GM18907 (cell line): ENCODE results near the gene KDELR3.
"Not testable (repeated sequence)": the region's sequence is repeated elsewhere in the genome, so short reads cannot be mapped to it uniquely, and the experiment has no call there.

Experiments
- ATAC-seq: cut with Tn5 transposase; IDR thresholded peaks from one replicate; pipeline ENCODE4 v1.9.1; 2021; ENCODE audit warnings: mild to moderate bottlenecking, moderate library complexity; ENCODE audit not compliant: unreplicated experiment

The KDELR3 gene

GRCh38 chr22:38455530-38456271 lies 12.2 kb upstream of the KDELR3 start:
- no peak for ATAC-seq

DNA sequence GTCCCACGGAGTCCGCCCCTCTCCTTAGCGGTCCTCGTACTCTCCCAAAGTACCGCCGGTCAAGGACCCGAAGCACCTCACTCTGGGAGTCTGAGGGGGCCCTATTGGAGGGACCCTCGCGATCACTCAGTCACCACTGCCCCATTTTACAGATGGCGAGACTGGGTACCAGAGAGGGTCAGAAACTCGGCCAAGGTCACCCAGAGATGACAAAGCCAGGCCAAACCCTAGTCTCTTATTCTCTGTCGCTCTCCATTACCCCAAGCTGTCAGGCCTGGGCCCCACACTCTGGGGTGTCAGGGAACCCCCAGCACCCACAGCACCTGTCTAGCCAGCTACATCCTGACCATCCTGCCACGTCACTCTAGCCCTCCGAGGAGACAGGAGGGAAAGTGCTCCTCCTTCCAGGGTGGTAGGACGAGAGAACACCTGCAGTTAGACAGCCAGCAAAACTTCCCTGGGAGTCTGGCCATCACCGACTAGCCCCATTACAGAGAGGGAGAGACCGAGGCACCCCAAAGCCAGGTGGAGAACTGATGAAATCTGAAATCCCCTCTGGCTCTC lies 11.5 kb upstream of the KDELR3 start:
- no peak for ATAC-seq

DNA sequence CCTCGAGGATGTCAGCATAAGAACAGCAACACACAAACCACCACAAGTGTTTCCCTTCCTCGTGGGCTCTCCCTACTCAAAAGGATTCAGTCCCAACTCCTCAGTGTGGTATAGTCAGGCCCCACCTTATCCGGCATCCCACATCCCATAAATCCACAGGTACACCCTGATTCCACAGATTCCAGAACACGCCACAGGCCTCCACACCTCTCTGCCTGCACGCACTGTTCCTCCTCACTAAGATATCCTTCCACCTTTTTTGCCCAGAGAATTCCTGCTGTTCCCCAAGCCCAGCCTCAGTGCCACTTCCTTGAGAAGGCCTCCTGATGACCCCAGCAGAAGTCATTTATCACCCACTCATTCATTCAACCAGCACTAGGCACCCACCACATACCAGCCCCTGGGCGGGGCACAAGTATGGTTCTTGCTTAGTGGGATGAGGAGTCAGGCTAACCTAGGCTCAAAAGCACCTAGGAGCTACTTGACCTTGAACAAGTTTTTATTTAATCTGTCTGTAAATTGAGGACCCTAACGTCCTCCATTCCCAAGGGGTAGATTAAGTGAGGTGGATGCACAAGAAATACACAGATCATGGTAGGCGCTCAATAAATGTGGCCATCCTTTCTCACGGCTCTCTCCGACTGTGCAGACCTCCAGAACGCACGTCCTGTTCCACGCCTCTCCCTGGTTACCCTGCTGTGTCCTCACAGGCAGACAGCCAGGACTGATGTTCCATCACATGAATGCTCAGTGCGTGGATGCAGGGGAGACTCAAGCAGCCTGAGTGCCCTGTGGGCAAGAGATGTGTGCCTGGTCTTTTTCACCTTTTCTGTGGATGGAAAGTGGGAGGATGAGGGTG lies 10.8 kb upstream of the KDELR3 start:
- ATAC-seq: no peak

GRCh38 chr22:38460426-38460840 lies 7.5 kb upstream of the KDELR3 start:
- no peak for ATAC-seq

GRCh38 chr22:38461057-38461413 lies 6.9 kb upstream of the KDELR3 start:
- ATAC-seq: no peak

- no peak for ATAC-seq
Observed at GRCh38 chr22:38461414-38462081, 6.3 kb upstream of the KDELR3 start.

- no peak for ATAC-seq
Observed at GRCh38 chr22:38462960-38463784, 4.7 kb upstream of the KDELR3 start.

- ATAC-seq: no peak
Observed at GRCh38 chr22:38464992-38465672, 2.8 kb upstream of the KDELR3 start.

DNA sequence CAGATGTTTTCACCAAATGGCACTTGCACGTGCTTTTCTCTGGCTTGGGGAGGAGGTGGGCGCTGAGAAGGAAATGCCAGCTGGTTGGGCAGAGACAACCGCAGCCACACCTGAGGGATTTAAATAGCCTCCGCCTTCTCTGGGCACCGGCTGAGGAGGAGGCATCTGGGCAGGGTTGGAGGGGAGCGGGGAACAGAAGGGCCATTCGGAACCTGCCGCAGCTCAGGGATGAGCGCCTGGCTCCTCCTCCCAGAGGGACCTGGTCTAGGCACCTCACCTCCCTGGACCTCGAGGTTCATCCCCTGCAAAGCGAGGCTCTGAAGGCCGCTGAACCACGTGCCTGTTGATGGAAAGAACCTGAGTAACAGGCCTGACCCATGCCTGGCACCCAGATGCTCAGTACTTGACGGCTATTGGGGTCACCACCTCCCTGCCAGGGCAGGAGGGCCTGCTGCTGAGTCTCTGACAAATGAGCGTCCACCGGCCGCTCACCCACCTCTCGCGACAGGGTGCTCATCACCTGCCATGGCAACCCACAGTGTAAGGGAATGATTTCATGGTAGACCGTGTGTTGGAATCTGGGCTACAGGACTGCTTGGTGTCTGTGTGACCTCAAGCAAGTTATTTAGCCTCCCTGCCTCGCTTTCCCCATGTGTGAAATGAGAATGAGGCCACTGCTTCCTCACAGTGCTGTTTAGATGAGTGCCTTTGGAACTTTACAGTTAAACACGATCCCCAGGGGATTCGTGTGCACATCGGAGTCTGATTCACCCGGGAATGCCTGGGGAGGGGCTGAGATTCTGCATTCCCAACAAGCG lies 2.0 kb upstream of the KDELR3 start:
- no peak for ATAC-seq

DNA sequence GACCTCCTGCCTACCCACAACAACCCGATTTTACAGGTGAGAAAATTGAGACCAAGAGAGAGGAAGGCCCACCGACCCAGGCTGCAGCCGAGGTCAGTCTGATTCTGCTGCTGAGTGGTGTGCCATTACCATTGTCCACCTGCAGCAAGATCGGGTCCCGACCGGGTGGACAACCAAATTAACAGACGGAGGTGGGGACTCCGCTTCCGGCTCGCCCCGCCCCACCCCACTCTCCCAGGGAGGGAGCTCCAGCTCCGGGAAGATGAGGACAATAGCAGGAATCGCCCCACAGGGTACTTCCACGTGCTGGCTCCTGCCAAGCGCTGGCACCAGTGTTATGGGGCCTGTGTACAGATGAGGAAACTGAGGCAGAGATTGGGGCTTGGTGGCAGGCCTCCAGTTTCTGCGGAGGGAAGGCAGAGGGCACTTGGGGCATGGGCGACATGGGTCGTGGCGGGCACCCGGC lies 425 bp upstream of the KDELR3 start:
- ATAC-seq: no peak

- ATAC-seq: no peak
Observed at GRCh38 chr22:38468443-38469305, 778 bp downstream of the KDELR3 start.

DNA sequence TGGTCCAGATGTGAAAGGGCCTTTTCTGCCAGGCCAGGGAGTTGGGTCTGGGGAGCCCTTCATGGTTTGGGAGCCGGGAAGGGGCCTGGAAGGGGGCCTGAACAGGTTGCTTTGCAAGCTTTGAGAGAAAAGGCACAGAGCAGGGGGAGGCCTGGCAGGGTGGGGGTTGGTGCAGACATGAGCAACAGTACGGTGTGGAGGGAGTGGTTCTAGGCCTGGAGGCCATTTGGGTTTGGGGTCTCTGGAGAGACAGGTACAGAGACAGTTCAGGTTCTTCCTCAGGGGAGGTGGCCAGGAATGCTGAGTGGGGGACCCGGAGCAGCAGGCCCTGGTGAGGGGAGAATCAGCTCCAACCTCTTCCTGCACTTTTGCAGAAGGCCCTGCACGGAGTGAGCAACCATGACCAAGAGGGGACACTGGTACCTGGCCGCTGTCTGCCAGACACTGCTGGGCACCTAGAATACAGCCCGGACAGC lies 1.4 kb downstream of the KDELR3 start:
- no peak for ATAC-seq

DNA sequence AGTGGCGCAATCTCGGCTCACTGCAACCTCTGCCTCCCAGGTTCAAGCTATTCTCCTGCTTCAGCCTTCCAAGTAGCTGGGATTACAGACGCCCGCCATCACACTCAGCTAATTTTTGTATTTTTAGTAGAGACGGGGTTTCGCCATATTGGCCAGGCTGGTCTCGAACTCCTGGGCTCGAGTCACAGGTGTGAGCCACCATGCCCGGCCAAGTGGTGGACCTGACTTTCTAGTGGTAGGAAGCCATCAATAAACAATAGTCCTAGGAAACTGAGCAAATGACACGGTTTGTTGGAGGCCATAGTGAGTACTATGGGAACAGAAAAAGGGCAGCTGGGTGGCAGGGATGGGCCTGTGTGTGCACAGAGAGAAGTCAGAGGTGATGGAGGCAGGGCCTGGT lies 2.3 kb downstream of the KDELR3 start:
- not testable (repeated sequence) for ATAC-seq

GRCh38 chr22:38471237-38471636 lies 3.3 kb downstream of the KDELR3 start:
- no peak for ATAC-seq

DNA sequence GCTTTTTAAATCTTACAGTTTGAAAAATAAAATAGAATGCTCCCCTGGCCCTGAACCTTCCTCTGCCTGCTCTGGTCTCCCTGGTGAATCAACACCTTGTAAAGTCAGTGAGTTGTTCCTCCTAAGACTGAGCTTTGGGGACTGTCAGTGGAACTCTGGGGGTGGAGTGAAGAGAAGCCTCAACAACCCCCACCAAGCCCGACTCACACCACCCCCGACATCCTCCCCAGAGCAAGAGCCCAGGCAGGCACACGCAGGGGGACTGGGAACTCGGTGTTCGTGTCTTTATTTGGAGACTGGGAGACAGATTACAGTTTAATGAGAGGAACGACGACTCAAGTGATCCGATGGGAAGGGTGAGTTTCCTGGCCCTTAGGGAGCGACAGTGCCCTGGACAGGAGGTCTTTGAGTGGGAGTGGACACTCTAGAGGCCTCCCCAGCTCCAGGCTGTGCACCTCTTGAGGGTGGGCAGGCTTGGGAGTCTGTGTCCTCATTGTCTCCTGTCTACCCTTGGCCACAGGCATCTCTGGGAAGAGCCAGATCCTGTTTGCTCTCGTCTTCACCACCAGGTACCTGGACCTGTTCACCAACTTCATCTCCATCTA lies 6.2 kb downstream of the KDELR3 start:
- ATAC-seq: no peak

- ATAC-seq: no peak
Observed at GRCh38 chr22:38477585-38477984, 9.7 kb downstream of the KDELR3 start.

DNA sequence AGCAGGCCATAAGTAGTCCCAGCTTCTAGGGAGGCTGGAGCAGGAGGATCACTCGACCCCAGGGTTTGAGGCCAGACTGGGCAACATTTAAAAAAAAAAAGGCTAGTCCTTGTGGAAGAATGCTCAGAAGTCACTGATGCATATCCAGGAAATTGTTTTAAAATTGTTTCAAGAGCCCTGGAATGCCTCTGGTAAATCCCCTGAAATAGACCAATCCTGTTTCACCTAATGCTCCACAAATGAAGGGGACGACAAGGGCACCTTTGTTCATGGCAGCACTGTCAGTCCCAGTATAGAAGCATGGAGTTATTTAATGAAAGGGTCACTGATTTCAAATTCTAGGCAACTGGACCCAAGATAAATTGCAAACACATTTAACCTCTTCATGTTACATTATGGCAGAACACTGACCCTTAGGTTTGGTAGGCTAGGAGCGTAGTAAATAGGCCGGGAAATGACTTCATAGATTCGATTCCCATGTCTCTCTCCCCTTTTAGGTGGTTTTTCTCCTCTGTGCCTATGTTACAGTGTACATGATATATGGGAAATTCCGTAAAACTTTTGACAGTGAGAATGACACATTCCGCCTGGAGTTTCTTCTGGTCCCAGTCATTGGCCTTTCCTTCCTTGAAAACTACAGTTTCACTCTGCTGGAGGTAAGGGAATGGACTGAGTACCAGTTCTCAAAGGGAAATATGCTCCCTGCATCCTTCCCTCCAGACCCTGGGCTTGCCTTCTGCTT lies 11.4 kb downstream of the KDELR3 start:
- ATAC-seq: no peak
